Measurements from ENCODE around the gene ENG.
"Not testable (repeated sequence)": the region's sequence is repeated elsewhere in the genome, so short reads cannot be mapped to it uniquely, and the experiment has no call there.

ENG gene

DNA sequence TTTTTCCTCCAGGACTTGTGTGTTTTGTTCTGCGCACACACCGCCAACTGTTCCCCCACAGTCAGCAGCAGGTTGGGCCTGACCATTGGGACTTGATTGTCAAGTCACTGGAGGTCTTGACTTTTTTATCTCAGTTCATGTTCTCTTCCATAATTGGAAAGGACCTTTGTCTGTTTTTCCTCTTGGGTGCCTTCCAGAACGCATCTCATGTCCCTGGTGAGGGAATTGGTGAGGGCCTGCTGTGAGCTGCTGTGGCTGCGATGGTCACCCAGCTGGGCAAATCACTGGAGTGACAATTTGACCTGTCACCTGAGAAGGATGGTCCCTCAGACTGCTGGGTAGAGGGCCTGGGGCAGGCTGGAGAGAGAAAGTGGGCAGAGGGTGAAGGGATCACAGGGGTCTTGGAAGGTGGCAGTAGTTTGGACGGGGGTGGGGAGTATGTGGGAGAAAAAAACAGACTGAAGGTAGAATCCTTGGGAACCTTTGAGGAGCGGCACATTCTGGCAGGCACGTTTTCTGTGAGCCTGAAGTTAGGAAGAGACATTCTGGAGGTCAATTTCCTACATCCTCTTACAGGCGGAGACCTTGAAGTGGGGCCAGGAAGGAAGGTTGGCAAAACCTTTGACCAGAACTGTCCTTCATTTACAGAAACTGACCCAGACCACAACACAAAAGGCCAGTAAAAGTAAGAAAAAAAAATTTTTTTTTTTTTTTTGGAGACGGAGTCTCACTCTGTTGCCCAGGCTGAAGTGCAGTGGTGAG is 64.2 kb downstream of the ENG start:
- no peak for DNase-seq

DNA sequence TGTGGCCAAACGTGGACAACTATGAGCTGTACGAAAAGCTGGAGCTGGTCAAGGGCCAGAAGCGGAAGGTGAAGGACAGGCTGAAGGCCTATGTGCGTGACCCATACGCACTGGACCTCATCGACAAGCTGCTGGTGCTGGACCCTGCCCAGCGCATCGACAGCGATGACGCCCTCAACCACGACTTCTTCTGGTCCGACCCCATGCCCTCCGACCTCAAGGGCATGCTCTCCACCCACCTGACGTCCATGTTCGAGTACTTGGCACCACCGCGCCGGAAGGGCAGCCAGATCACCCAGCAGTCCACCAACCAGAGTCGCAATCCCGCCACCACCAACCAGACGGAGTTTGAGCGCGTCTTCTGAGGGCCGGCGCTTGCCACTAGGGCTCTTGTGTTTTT is 65.3 kb downstream of the ENG start:
- DNase-seq, result no peak

DNA sequence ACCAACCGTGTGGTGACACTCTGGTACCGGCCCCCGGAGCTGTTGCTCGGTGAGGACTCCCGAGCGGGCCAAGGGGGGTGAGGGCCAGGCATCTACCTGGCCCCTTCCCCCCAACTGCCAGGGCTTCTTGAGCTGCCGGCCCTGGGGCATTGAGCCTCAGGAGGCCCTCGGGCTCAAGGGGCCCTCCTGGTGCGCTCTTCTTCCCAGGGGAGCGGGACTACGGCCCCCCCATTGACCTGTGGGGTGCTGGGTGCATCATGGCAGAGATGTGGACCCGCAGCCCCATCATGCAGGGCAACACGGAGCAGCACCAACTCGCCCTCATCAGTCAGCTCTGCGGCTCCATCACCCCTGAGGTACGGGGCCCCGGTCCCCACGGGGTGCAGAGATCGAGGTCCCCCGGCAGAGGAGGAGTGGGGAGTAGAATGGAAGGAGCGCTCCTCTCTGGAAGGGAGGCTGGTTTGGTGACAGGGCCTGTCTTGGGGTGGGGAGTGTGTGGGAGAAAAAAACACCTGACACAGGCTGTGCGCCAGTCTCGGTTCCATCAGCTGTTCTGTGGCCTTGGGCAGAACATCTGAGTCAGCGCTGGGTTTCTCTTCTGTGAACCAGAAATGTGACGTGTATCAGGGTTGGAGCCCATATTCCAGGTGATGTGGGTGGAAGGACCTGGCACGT is 66.0 kb downstream of the ENG start:
- DNase-seq, result peak; percentile 58 to 59

DNA sequence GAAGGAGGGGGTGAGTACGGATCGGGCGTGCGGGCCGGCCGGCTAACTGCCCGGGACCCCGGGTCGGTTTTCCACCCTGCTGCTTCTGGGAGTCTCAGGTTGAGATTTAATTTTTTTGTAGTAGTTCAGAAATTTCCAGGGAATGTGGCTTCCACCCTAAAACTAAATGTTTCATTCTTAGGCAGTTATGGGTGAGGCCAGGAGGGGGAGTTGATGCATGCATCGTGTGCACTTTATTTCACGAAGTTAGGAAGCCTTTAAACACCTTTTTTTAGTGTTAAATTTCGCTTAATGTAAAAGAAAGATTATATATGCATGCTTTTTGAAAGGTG is 67.7 kb downstream of the ENG start:
- DNase-seq, result no peak

DNA sequence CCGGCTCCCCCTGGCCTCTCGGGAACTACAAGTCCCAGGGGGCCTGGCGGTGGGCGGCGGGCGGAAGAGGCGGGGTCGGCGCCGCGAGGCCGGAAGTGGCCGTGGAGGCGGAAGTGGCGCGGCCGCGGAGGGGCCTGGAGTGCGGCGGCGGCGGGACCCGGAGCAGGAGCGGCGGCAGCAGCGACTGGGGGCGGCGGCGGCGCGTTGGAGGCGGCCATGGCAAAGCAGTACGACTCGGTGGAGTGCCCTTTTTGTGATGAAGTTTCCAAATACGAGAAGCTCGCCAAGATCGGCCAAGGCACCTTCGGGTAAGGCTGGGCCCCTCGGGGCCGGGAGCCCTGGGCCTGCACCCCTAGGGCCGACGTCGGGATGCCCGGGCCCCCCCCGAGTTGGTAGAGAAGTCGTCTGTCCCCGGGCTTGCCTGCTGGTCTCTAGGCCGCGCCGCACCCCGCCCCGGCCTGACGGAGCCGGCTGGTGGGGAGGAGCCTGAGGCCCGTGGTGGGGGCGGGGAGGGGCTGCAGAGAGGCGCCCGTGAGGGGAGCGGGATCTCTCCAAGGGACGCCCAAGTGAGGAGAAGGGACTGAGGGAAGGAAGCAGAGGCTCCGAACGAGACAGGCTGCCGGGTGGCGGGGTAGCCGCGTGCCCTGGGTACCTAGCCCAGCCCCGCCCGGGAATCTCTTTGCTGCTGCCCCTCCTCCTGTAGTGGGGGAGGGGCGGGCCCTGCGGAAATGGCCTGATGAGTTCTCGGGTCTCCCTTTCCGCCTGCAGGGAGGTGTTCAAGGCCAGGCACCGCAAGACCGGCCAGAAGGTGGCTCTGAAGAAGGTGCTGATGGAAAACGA is 68.3 kb downstream of the ENG start, which contains the start of gene CDK9:
Gene CDK9 (plus strand): TSS at position 102 of the 840 bp plus-strand sequence. CDS start 115 bp downstream, at position 217.
- DNase-seq, result peak; percentile 94

DNA sequence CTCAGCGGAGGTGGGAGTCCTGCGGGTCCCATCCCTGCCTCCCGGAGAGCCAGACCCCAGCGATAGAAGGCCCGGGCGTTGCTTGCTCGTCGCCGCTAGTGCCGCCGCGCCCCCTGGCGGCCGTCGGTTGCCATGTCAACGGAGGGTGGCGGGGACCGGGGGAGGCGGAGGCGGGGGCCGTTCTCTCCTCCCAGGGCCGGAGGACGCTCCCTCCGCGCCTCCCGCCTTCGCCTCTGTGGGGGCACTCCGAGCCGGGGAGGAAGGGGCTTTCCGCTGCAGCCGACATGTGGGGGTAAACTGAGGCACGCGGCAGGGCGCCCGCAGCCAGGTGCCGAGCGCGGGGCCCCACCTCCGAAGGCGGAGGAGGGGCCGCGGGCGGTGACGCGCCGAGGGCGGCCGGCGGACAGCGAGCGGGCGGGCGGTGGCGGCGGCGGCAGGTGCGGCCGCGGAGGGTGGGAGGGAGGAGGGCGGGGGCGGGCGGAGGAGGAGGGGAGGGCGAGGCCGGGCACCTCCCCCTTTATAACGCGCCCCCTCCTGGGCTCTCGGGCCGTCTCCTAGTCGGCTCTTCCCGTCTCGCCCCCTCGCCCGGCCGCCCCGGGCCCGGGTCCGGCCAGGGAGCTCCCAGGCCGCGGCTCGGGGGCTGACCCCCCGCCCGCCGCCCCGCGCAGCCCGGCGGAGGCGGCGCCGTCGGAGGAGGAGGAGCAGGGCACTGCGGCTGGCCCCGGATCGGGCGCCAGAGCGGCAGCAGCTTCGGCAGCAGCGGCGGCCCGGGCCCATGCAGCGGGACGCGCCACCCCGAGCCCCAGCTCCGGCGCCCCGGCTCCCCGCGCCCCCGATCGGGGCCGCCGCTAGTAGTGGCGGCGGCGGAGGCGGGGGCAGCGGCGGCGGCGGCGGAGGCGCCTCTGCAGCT is 69.2 kb downstream of the ENG start:
- peak; percentile 81 to 86 for DNase-seq

DNA sequence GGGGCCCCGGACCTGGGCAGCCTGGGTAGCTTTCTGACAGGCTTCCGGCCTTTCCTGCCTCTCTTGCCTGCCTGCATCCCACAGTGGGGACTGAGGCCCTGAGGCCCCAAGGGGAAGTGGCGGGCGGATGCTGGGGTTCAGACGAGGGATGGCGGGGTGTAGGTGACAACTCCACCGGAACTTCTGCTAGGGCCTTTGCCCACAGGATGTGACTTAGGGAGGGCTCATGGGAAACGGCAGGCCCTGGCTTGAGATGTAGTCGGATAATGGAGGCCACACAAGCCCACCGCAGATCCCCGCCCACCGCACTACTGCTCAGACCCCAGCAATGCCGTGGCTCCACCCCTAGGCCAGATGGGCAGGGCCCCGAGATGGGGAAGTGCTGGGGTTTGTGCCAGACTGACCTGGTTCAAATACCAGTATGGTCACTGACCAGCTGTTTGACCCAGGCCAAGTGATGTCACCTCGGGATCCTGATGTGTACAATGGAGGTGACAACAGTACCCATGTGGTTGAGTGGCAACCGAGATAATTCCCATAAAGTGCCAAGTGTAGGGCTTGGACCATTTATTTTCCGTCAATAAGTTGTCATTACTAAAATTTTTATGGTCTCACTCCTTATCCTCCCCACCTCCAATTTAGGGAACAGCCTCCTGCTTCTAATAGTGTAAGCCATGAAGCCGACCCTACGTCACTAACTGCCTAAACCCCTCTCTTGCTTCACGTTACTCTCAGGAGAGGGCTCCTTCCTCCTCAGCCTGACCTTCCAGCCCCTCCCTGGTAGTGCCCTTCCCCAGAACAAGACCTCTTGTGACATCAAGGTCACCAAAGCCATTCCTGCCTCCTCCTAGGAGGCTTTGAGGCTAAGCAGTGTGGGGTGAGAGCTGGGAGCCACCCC is 71.1 kb downstream of the ENG start:
- DNase-seq, result peak; percentile 49 to 52

DNA sequence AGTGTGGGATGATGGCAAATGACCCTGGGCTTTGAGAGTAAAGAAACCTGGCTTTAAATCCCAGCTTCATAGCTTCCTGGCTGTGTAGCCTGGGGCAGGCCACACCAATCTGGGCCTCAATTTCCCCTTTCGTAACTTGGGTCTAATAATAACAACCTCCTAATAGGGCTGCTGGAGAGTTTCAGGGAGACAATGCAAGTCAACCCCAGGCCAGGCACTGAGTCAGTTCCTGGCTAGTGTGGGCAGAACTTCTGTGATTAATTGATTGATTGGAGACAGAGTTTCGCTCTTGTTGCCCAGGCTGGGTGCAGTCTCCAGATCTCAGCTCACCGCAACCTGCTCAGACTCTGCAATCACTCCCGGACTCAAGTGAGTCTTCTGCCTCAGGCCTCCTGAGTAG is 72.7 kb downstream of the ENG start:
- no peak for DNase-seq

DNA sequence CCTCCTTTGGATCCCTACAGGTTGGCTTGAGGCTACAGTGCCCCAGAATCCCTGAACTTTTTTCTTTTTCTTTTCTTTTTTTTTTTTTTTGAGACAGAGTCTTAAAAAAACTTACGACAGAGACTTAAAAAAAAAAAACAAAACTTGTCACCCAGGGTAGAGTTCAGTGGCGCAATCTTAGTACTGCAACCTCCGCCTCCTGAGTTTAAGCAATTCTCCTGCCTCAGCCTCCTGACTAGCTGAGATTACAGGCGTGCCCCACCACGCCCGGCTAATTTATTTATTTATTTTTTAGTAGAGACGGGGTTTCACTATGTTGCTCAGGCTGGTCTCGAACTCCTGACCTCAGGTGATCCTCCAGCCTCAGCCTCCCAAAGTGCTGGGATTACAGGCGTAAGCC is 73.5 kb downstream of the ENG start:
- DNase-seq, result not testable (repeated sequence)

DNA sequence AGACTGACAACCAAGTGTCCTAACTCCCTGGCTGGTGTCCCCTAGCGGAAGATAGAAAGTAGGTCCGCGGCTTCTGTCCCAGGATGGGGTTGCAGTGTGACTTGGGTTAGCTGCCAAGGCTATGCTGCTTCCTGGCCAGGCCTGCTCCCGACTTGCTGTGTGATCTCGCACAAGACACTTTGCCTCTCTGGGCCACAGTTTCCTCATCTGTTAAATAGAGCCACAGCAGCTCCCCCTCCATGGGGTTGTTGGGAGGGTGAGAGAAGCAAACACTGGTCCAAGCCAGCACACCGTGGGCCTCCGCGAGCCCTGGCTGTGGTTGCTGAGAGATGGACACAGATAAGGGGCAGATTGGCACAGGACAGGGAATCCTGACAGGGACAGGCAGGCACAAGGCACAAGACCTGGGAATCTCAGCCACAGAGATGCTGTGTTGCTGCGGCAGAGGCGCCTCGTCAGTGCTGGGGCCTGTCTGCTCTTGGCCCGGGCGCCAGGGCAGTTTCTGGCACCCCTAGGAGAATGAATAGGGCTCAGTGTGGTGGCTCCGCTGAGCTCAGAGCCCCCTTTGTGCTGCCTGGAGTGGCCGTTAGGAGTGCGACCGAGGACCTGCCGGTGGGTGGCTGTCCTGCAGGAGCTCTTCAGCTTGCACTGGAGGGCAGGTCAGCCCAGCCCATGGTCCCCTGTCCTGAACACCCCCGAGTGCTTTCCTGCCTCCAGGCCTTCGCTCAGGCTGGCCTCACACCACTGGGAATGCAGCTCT is 74.2 kb downstream of the ENG start:
- no peak for DNase-seq

DNA sequence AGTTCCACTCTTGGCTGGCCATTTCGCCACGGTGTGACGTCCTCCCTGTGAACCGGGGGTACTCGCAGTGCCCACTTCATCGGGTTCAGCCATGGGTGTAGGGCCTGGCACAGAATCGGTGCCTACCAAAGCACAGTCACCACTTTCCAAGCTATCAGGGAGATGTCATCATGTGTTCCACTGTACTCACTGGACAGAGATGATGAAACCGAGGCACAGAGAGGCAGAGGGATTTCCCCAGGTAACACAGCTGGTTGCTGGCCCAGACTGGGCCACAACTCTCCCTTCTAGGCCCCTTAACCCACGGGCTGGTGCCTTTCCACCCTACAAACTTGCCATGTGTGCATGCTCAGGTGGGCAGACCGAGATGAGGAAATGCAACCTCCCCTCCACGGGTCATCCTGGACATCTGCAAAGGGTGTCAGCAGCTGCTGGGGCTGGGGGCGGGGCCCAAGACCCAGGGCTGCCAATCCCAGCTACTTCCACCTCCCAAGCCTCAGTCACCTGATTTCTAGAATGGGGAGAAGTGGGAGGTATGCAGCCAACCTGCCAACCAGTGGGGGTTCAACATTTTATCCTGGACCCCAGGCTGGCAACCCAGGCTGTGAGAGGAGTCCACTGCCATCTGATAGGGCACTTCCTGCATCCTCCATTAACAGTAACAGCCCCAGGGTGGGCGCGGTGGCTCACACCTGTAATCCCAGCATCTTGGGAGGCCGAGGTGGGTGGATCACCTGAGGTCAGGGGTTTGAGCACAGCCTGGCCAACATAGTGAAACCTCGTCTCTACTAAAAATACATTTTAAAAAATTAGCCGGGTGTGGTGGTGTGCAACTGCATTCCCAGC is 75.1 kb downstream of the ENG start:
- peak; percentile 46 to 49 for DNase-seq

DNA sequence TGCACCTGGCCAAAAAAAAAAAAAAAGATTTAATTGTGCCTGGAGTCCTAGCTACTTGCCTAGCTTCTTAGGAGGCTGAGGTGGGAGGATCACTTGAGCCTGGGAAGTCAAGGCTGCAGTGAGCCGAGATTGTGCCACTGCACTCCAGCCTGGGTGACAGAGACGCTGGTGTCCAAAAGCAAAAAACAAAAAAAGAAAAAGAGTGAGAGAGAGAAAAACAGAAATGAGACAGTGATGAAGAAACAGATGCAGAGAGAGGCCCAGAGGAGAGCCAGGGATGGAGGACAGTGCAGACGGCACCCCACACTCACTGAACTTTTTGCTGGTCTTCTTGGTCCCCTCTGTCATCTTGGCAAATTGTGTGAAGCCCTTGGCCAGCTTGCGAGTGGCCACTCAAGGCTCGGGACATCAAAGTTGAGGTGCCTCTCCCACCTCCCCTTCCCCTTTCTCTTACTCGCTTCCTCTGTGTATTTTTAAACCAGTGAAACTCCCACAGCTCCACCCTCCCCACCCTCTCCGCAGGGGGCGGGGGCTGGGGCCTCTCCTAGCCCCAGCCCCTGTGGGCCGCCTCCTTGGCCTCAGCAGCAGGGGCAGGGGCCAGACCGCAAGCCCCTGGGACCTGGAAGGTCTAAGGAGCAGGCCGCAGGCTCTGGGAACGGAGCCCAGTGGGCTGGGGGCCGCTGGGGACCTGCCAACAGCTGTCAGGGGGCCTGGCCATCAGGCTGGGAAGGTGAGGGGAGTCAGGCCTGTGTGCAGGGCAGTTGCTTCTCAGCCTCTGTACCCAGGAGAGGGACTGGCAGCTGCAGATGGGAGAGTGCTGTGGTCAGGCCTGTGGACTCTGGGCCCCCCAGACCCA is 76.0 kb downstream of the ENG start, which contains the start of gene SH2D3C:
Gene SH2D3C (minus strand): TSS at position 387 of the 856 bp plus-strand sequence. CDS start 39 bp downstream, at position 348.
- no peak for DNase-seq

DNA sequence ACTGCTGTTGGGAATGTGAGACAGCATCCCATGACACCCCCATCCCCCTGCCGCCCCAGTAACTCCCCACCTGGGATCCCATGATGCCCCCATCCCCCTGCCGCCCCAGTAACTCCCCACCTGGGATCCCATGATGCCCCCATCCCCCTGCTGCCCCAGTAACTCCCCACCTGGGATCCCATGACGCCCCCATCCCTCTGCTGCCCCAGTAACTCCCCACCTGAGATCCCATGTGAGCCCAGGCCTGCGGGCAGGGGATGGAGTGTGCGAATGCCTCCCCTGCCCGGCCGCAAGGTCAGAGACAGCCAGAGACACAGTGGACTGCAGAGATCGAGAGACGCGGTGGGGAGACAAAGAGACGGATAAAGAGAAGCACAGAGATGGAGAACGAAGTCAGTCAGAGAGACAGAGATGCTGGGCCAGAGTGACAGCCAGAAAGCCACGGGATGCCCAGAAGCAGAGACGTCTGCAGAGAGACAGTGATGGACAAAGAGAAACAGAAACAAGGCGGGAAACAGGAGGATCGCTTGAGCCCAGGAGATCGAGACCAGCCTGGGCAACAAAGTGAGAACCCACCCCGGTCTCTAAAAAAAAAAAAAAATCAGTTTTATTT is 77.0 kb downstream of the ENG start:
- DNase-seq, result no peak

DNA sequence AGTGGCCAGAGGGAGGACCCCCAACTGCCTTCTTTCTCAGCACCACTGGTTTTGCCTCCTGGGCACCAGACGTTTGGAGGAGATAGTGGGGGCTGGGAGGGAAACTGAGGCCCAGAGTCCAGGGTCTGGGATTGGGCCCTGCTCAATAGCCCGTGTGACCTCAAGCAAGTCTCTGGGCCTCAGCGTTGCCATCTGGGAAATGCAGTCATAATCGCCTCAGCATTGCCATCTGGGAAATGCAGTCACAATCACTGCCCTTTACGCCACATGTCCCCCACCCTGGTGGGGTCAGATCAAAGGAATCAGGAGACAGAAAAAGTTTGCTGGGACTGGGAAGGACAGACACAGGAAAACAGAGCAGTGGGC is 77.6 kb downstream of the ENG start:
- no peak for DNase-seq

DNA sequence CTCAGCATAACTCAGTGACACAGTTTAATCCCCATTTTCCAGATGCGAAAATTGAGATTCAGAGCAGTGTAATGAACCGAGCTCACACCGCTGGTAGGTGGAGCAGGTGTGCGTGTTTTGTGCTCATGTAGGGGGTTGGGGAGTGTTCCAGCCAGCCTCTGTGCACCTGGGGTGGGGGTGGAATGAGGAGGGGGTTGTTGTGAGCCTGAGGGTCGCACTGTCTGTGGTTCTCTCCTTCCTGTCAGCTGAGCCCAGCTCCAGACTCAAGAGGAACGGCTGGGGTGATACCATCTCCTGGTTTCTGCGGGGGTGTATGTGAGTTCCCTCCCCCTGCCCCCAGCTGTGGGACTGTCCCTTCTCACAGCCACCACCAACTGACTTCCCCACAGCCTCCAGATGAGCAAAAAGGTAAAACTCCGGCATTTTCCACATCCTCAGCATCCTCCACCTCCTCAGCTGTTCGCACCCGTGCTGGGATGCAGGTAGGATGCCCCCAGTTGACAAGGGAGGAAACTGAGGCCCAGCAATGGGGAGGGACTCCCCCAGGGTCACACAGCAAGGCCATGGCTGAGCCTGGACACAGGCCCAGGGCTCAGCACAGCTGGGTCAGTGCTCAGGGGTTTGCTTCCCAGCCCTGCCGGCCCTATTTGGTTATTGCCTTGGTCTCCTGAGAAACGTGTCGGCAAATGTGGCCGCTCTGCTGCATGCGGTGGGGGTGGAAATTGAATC is 78.1 kb downstream of the ENG start:
- peak; percentile 55 to 61 for DNase-seq

DNA sequence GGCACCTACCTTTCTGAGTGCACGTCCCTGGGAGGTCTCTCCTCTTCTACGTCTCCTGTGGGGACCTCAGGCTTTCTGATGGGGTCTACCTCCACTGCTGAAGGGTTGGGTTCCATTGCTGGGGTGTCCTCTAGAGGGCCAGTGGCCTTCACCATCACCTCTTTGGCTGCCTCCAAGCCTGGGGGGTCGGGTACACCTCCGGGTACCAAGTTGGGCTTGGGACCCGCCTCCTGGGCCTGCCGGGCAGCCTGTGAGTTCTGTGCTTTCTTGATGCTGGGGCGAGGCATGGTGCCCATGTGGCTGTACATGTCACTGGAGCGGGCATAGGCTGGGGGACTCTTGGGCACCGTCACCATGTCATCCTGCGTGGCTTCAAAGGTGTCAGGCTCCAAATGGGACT is 80.5 kb downstream of the ENG start:
- DNase-seq, result no peak

DNA sequence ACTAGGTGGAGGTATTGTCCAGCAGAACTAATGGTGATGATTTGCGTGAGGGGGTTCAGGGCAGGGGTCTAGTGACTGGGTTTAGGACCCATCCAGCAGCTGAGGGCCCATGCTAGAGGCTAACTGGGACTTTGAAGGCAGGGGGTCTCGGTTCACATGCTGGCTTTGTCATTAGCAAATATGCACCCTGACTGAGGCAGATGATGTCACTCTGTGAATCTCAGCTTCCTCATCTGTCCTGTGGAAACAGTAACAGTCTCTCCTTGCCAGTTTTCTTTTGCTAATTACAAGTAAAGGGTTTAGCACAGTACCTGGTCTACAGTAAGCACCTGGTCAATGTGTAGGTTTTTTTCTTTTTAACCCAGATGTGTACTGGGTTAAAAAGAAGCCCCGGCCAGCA is 81.2 kb downstream of the ENG start:
- DNase-seq, result no peak

DNA sequence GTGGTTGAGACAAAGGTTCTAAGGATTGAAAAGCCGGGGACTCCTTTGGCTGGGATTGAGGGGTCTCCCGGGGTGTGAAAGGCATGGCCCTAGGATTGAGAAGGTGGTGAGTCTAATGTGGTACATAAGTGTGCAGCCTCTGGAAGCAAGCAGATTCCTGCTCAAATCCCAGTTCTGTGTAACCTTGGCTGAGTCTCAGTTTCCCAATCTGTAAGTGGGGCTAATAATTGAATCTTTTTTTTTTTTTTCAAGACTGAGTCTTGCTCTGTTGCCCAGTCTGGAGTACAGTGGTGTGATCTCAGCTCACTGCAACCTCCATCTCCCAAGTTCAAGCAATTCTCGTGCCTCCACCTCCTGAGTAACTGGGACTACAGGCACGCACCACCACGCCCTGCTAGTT is 81.9 kb downstream of the ENG start:
- DNase-seq, result no peak

All from stimulated activated CD4-positive, alpha-beta T cell treated with anti-CD3 and anti-CD28 coated beads, Interleukin-2, amount 100 ng/mL, for 48 hours (primary cell).